HG03378 (cell line): Measurements from ENCODE around the gene UPK1B.
"Not testable (repeated sequence)": the region's sequence is repeated elsewhere in the genome, so short reads cannot be mapped to it uniquely, and the experiment has no call there.

Source experiments
- ATAC-seq: cut with Tn5 transposase; IDR thresholded peaks from one replicate; pipeline ENCODE4 v1.9.1; 2021; ENCODE audit warnings: mild to moderate bottlenecking, moderate library complexity; ENCODE audit not compliant: unreplicated experiment

The UPK1B gene

DNA sequence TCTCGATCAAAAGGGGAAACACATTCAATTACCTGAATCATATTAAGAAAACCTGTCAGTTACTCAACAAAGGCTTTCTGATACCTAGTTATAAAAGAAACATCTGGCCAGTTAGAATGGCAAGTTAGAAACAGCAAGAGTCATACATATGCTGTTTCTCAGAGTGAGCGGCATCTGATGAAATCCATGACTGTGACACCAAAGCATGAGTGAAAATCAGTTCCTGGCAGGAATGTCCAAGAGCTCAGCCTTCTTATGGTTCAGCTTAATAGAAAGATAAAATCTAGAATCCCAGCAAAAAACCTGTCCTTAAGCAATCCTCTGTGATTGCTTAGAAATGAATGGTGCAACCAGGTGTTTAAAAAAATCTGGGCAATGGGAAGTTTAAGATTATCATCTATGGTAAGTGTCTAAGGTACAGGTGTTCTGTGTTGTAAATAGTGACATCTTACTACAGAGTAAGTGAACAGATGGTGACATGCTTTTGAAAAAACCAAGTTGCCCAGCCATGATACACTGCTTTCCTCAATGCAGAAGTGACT, 48.5 kb downstream of the UPK1B start:
- ATAC-seq = no peak

DNA sequence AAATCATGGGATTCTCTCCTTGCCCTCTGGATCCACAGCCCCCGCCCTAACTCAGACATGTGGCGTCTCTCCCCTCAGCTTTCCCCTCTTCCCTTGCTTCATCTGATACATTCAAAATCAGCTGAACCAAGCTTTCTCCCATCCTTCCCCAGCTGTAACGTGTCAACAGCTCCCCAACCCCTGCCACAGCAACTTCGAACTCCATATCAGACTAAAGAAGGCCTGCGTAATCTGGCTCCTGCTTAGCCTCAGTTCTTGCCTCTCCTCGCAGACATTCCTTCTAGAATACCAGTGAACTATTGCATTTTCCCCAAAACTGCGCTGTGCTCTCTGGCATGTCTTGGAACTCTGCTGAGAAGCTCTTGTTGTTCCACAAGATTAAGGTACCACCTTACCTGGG, 49.0 kb downstream of the UPK1B start:
- no peak for ATAC-seq

GRCh38 chr3:119223511-119223910, 50.1 kb downstream of the UPK1B start:
- ATAC-seq = no peak

- ATAC-seq = no peak
These were observed 51.7 kb downstream of the UPK1B start for GRCh38 chr3:119225121-119225520.

DNA sequence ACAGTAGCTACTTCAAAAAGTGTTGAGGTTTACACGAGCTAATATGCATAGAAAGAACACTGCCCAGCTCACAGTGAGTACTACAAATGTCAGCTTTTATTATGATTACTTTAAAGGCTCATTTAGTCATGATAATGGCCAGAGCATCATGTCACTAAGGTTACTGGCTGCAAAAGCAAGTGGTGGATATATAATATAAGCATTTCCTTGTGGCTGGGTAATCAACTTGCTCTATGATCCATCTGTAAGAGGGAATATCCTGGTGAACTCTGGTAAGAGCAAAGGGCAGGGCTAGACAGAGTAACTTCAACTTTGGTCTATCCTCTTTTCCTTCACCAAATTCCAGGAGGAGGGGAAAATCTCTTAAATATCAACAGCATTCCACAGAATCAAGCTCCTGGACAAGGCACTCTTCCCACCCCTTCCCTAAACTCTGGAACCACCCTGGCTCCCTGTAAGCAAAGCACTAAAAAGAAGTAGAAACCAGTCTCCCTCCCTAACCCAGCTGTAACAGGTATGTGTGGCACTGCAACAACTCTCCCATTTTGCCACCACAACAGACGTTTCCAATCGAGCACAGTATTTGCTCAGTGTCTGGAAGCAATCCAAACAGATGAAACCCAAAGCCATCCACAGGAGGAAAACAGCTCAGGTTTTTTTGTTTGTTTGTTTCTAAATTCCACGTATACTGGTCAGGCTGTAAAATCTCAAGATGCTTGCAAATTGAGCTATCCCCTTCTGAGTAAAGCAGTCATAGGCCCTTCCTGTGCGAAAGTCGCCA, 53.9 kb downstream of the UPK1B start:
- ATAC-seq = no peak

DNA sequence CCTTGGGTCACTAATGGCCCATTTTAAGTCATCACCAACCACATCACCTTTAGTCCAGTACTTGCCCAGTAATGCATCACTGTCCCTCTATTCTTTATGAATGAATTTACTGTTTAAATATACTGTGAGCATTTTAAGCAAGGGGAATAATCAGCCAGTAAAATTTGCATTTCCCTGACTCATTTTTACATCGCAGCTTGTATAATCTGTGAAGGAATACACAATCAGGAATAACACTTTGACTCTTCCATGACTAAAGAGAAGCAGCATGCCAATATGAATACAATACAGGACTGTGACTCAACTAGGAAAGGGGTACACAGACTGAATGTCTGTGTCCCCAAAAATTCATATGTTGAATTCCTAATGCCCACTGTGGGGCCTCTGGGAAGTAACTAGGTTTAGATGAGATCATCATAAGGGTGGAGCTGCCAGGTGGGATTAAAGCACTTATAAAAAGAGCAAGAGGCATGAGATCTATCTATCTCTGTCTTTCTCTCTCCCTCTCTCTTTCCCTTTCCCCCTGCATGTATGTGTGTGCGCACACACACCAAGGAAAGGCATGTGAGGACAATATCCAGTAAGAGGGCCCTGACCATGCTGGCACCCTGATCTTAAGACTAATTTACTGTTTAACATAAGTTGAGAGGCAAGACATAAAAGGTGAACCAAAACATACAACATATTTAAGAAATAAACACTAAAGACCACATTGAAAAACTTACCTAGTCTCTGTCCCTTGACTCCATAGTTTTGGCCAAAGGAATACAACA, 55.2 kb downstream of the UPK1B start:
- no peak for ATAC-seq

GRCh38 chr3:119229190-119229589, 55.8 kb downstream of the UPK1B start:
- no peak for ATAC-seq

DNA sequence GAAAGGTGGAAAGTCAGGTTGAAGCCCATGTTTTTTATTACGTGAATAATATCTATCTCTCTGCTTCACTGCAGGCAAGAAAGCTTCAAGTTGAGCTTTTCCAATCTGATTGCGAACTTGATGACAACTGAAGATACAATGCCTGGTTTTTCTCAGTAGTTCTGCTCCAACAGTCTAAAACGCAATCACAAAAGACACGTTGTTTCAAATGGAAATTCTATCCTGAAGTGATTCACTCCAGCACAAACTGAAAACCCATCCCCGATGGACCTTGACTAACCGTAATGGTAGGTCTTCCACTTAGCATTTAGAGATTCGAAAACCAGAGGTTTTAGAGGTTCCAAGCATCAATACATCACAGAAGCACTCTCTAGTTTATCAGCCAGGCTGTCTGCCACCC, 56.7 kb downstream of the UPK1B start:
- ATAC-seq = no peak

DNA sequence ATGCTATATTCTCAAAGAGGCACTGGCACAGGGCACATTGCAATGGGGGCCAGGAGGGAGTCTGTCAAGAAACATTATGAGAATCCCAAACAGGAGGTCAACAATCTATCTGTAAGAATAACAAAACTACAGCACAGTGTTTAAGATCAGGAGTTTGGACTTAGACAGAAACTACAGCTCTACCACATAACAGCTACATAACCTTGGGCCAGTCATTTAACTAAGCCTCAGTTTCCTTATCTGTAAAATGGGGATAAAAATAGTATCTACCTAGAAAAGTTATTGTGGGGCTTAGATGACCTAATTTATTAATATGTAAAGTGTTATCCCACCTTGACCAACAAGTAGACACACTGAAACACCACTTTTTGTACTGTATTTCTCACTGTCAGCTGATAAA, 57.3 kb downstream of the UPK1B start:
- ATAC-seq = no peak

- ATAC-seq = no peak
These were observed 61.2 kb downstream of the UPK1B start for GRCh38 chr3:119234610-119235009.

GRCh38 chr3:119235151-119235550, 61.8 kb downstream of the UPK1B start:
- no peak for ATAC-seq

- ATAC-seq = no peak
These were observed 63.4 kb downstream of the UPK1B start for GRCh38 chr3:119236756-119237155.

DNA sequence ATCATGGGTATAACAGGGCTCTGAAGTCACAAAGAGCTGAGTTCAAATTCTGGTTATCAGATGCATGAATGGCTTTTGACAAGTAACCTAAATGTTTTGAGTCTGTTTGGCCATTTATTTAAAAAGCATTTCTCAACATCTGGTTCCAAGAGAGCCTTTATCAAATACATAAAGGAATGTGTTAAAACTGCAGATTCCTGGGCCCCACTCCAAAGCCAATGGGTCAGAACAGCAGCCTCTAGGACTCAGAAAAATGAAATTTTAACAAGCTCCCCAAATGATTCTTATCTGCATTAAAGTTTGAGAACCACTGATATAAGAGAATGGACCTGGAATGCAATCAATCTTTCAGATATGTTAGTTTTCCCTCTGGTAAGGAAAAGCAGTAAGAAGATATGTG, 63.9 kb downstream of the UPK1B start:
- no peak for ATAC-seq

GRCh38 chr3:119238363-119238762, 65.0 kb downstream of the UPK1B start:
- ATAC-seq = no peak

GRCh38 chr3:119239206-119239820, 65.9 kb downstream of the UPK1B start:
- no peak for ATAC-seq

GRCh38 chr3:119240101-119240590, 66.7 kb downstream of the UPK1B start:
- peak; percentile 15 for ATAC-seq

DNA sequence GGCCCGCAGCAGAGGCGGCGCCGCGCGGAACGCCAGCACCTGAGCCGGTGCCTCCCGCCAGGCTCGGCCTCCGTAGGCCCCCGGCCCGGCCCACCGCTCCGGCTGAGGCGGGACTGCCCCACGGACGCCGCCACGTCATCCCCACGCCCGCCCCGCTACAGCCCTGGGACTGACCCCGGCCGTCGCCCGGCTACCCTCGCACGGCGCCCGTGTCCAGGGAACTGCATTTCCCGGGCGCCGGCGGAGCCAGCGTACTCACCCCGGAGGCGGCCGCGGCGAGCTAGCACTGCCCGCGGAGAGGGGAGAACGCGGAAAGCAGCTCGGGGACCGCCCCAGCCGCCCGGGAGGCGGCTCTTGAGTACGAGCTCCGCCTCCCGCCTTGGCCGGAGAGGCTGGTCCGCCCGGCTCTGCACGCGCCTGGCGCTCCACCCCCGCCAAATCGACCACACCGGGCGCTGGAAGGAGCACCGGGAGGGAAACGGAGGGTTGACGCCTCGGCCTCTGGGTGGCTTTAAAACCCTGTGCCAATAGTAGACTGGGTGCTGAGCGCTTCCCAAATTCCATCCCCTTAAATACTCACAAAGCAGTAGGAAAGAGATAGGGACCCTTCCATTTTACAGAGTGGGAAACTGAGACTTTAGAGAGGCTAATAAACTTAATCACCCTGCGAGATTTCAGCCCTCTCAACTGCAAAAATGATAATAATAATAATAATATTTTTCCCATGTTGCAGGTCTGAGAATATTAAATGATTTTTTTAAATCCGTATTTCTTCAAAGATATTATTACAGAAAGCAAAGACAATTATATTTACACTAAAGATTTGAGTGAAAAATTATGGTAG, 67.4 kb downstream of the UPK1B start, which contains the start of gene B4GALT4:
Gene B4GALT4, minus strand, starts transcription at position 288 of the 844 bp plus-strand sequence. CDS start 10,779 bp downstream, outside the sequence.
- peak; percentile 63 for ATAC-seq

GRCh38 chr3:119242387-119243057, 69.1 kb downstream of the UPK1B start:
- not testable (repeated sequence) for ATAC-seq

GRCh38 chr3:119243058-119243529, 69.7 kb downstream of the UPK1B start:
- ATAC-seq = not testable (repeated sequence)

DNA sequence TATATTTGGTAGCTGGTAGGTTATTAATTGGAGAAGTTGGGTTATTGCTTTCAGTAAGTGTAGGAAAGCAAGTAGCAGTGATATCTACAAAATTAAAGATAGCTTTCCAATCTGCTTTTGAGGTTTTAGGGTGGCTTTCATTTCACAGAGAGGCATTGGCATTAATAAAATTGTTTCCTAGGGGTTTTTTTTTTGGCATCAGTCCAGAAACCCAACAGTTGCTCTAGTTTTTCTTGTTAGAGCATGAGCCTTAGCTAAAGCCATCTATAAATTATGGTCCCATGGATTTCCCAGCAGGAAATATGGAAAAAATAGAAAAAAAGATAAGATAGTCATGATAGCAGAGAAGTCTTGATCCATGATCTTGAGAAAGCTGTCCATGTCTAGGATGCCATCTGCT, 70.3 kb downstream of the UPK1B start:
- ATAC-seq = no peak
